LNCAP (cell line): ENCODE results near the gene STMN3.

Experiments
- TF ChIP-seq, protein P1 (sequence below): fragments of 450-650 bp; IDR thresholded peaks from 2 replicates; pipeline ENCODE4 v1.5.1; 2017; ENCODE audit warnings: mild to moderate bottlenecking

Gene STMN3

GRCh38 chr20:63596423-63596822, 56.8 kb downstream of the STMN3 start:
- TF ChIP-seq, protein P1, sequence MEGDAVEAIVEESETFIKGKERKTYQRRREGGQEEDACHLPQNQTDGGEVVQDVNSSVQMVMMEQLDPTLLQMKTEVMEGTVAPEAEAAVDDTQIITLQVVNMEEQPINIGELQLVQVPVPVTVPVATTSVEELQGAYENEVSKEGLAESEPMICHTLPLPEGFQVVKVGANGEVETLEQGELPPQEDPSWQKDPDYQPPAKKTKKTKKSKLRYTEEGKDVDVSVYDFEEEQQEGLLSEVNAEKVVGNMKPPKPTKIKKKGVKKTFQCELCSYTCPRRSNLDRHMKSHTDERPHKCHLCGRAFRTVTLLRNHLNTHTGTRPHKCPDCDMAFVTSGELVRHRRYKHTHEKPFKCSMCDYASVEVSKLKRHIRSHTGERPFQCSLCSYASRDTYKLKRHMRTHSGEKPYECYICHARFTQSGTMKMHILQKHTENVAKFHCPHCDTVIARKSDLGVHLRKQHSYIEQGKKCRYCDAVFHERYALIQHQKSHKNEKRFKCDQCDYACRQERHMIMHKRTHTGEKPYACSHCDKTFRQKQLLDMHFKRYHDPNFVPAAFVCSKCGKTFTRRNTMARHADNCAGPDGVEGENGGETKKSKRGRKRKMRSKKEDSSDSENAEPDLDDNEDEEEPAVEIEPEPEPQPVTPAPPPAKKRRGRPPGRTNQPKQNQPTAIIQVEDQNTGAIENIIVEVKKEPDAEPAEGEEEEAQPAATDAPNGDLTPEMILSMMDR, result no peak

DNA sequence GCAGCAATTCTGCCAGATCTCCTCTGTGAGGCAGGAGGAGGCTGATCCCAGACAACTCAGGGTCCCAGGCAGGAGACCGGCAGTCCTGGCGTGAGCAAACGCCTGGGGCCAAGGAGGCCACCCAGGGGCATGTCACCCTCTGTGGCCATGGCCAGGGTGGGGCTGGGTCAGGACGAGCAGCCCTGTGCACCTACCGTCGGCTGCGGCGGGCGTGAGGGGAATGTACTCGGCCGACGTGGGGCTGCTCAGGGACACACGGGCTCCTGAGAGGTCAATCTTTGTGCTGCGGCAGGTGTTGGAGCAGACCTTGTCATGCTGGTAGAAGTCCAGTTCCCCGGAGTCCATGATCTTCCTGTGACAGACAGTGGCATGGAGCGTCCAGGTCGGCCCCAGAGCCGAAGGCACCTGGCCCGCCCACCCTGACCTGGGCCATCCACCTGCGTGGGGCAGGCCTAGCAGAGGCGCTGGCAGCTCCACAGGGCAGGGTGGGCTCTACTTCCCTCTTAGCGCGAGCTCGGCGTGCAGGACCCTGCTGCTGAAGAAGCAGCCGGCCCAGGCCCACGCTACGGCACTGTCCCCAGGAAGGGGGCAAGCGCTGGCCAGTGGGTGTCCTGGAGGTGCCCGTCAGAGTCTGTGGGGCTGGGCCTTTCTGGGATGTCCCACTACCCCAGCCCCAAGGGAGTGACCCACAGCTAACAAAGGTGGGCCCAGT, 57.7 kb downstream of the STMN3 start:
- TF ChIP-seq, protein P1, result no peak

- TF ChIP-seq, protein P1, result no peak
These were observed 59.1 kb downstream of the STMN3 start for GRCh38 chr20:63594043-63594561.

GRCh38 chr20:63592661-63593060, 60.6 kb downstream of the STMN3 start:
- TF ChIP-seq, protein P1, result no peak

DNA sequence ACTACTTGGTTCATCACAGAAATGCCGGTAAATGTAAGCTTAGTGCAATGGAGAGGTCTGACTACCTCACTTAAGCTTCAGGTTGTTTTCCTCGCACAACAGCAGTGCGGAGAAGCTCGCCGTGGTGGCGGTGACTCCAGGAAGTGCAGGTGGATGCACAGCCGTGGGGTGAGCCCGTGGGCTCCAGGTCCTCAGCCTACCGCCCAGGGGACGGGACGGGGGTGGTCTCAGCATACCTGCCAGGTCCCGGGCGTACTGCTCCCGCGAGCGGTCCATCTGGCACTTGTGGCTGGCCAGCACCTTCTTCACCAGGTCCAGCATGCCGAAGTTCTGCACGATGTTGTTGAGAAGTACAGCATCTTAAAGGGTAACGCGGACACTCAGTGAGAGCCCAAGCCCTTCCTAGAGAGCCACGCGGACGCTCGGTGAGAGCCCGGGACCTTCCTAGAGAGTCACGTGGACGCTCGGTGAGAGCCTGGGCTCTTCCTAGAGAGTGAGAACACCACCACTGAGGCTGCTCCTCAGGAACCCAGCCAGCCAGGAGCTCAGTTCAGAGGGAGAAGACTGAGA, 61.4 kb downstream of the STMN3 start:
- TF ChIP-seq, protein P1, result no peak

DNA sequence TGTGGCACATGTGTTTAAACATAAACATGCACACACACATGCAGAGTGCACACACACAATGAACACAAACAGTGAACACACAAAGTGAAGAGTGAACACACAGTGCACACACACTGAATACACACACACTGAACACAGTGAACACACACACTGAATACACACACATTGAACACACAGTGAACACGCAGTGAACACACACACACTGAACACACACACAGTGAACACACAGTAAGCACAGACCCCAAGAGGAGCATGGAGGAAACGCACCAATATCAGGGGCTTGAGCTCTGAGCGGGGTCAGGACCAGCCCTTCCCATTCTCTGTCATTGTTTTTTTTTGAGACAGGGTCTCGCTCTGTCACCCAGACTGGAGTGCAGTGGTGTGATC, 62.1 kb downstream of the STMN3 start:
- TF ChIP-seq, protein P1, result no peak

- TF ChIP-seq, protein P1, result no peak
These were observed 62.7 kb downstream of the STMN3 start for GRCh38 chr20:63590218-63591146.
